ENCODE results near the gene RFTN1. TPM values are rescaled to one million over a fixed set of nuclear protein-coding genes. Genes with fewer than 3 reads are reported as not detected.

RFTN1 gene
- total and polyA plus RNA-seq, 2 donors (not counting 3 experiments of a cell fraction or from before 2014, with no cell fraction given) = 40.3 to 43.3 TPM

DNA sequence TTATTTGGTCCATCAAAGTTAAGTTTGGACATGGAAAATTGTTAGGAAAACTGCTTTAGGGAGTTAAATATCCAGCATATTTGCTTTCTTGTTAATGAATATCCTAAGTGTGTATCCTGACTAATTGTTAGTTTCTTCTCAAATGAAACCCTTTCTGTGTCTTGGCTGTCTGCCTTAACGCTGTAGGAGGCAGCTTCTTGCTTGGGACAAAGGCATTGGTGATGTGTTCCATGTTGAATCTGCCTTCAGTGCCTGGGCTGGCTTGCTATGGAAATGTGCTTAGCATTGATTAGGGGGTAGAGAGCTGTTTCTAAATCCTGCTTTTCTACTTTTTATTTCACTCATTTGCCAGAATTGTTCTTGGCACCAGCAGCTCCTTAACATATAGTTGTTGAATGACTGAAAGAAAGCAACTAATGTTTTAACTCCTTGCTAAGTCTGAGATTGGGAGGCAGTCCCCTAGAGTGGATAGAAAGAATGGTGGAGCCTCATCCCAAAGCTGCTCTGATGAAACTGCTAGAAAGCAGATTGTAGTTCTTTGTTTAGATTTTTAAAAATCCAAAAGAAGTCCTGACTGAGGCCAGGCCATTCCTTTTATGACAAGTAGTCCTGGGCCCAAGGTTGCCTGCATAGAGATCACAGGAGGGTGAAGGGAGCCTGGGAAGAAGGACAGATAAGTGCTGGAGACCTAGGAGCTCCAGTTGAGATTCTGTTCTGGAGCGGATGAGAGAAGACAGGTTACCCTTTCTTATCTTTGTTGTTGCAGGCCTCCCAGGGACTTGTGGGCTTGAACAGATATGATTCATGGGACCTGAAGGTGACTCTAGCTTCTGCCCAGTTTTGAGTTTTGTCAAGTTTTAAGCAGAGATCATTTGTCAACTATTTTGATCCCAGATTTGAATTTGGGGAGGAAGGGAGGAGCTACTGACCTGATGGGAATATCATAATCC, 209.2 kb downstream of the RFTN1 start:
- no peak for TF ChIP-seq JUN (IDR thresholded peaks at IDR 0.05; ENCODE audit: borderline replicate concordance, insufficient read depth, insufficient read length, low read depth)
- TF ChIP-seq FOS (IDR thresholded peaks at IDR 0.05; ENCODE audit: borderline replicate concordance, insufficient read depth, low read length) = no peak
- TF ChIP-seq, protein P1, sequence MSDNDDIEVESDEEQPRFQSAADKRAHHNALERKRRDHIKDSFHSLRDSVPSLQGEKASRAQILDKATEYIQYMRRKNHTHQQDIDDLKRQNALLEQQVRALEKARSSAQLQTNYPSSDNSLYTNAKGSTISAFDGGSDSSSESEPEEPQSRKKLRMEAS (IDR thresholded peaks at IDR 0.05; ENCODE audit: insufficient read depth, insufficient read length) = no peak
- TF ChIP-seq POLR2A (IDR thresholded peaks at IDR 0.05; ENCODE audit: low read depth, low read length) = no peak
- TF ChIP-seq POLR2AphosphoS5 (IDR thresholded peaks at IDR 0.05; ENCODE audit: insufficient read depth, low read depth, low read length) = no peak
- no peak for TF ChIP-seq GATA2 (IDR thresholded peaks at IDR 0.05; ENCODE audit: insufficient read depth, insufficient read length, low read depth, low read length)
- no peak for TF ChIP-seq CTCF (IDR thresholded peaks at IDR 0.05; ENCODE audit: extremely low read depth in 1 of 2, insufficient read depth in 1 of 2, low read depth in 1 of 2, low read length in 2 of 2)
- no peak for TF ChIP-seq MYC (IDR thresholded peaks at IDR 0.05; ENCODE audit: low read depth, low read length)
- TF ChIP-seq EZH2 (IDR thresholded peaks at IDR 0.05; ENCODE audit: borderline replicate concordance, low read depth, low read length, severe bottlenecking) = no peak
- DNase-seq (ENCODE audit: low read depth, low spot score) = no peak

More for the DNA sequence above, 209.2 kb downstream of the RFTN1 start:
- Histone ChIP-seq H3K9me1 (replicated peaks; ENCODE audit: control insufficient read depth, extremely low read depth, insufficient read depth, low read length) (no peaks in the 10 kb centered on the region), H3K9ac (replicated peaks; ENCODE audit: extremely low read depth, insufficient read depth, low read length) (no peak overlapping the region), H2AFZ (ENCODE audit: low read depth, low read length) (no peak overlapping the region), H3K4me1 (ENCODE audit: control insufficient read depth, extremely low read depth, insufficient read depth, low read length) (no peaks in the 10 kb centered on the region), H3K4me3 (replicated peaks in 1 of 3; ENCODE audit: insufficient read depth in 1 of 3, low read depth in 1 of 3, low read length in 3 of 3) (no peak overlapping the region), H3K79me2 (ENCODE audit: control insufficient read depth, insufficient read depth, low read length) (no peaks in the 10 kb centered on the region), H3K27ac (ENCODE audit: insufficient read depth, low read depth, low read length) (no peak overlapping the region), H4K20me1 (replicated peaks; ENCODE audit: control insufficient read depth, extremely low read depth, insufficient read depth, low read length) (peaks cover 2% of the 10 kb centered on the region), H3K27me3 (ENCODE audit: control insufficient read depth in 2 of 2, insufficient read depth in 2 of 2, low read length in 2 of 2) (no peaks in the 10 kb centered on the region), H3K36me3 (ENCODE audit: control insufficient read depth in 2 of 2, extremely low read depth in 1 of 2, insufficient read depth in 2 of 2, low read length in 2 of 2) (peaks cover 0 to 2% of the 10 kb centered on the region in 2 experiments), H3K9me3 (replicated peaks; ENCODE audit: control insufficient read depth, insufficient read depth, low read length) (no peaks in the 10 kb centered on the region), H3K4me2 (ENCODE audit: insufficient read depth, low read length) (no peak overlapping the region)
- CTCF ChIA-PET = interaction anchor here (1.2 to 4.2 kb wide), 4 partner anchors 14 to 225 kb away, joined by 3 to 21 read pairs (median 9); no protein-coding TSS in a partner anchor
- POLR2A ChIA-PET = no interaction called here
- BruUV-seq (replicated peaks) = no TSS peak
- dilution Hi-C loops (cut with MboI; ENCODE audit: extremely low pct_ligation_motif_present, low sequenced_read_pairs) = no loop called here
- peak; percentile 31 for FAIRE-seq
- intact Hi-C loops (cut with micrococcal nuclease) = loop anchor here (5.0 kb wide), 1 partner anchor 213 kb away; no protein-coding TSS in a partner anchor
